ENCODE measurements around the gene TMEM259. TPM values are rescaled to one million over a fixed set of nuclear protein-coding genes. Genes with fewer than 3 reads are reported as not detected.

Gene TMEM259
- total RNA-seq, 1 donor, result 49.9 TPM

- no peak for TF ChIP-seq CTCF (IDR thresholded peaks at IDR 0.05; ENCODE audit: insufficient read depth, low read length)
- no peak for DNase-seq (ENCODE audit: low read depth)
- H3K4me3 ChIP-seq (ENCODE audit: low read depth, low read length), result no peak overlapping the region
These were observed 45.4 kb upstream of the TMEM259 start for GRCh38 chr19:1066251-1066747.

GRCh38 chr19:1065606-1066109 lies 44.7 kb upstream of the TMEM259 start:
- DNase-seq (ENCODE audit: low read depth), result no peak
- no peak for TF ChIP-seq CTCF (IDR thresholded peaks at IDR 0.05; ENCODE audit: insufficient read depth, low read length)
- H3K4me3 ChIP-seq (ENCODE audit: low read depth, low read length), result no peak overlapping the region

- DNase-seq (ENCODE audit: low read depth), result peak; percentile 65
- H3K4me3 ChIP-seq (ENCODE audit: low read depth, low read length), result no peak overlapping the region
- TF ChIP-seq CTCF (IDR thresholded peaks at IDR 0.05; ENCODE audit: insufficient read depth, low read length), result peak; percentile 76
These were observed 44.0 kb upstream of the TMEM259 start for GRCh38 chr19:1064661-1065605.

DNA sequence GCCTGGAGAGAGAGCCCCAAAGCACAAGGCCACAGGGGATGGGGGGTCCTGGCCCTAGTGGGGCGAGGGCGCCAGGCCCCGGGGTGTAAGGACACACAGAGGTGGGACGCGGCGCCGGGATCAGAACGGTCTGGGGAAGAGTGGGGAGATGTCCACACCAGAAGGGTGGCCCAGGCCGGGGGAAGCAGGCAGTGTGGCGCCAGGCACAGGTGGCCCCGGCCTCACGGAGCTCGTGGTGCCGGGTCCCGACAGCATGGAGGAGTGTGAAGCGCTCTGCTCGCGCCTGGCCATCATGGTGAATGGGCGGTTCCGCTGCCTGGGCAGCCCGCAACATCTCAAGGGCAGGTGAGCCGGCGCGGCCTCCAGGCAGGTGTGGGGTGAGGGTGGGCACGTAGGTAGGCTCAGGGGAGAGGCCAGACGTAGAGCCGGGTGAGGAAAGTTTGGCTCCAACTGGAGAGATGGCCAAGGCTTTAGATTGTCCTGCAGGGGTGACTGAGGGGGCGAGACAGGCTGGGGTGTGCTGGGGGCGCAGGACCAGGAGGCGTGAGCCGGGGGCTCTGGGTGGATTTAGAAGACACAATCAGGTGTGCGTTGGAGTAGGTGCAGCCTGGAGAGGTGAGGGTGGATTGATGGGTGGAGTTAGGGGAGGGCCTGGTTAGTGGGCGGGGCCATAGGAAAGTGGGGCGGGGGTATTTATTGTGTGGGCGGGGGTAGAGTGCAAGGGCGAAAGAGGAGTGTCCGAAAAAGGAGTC lies 43.2 kb upstream of the TMEM259 start:
- H3K4me3 ChIP-seq (ENCODE audit: low read depth, low read length), result no peak overlapping the region
- TF ChIP-seq CTCF (IDR thresholded peaks at IDR 0.05; ENCODE audit: insufficient read depth, low read length), result no peak
- no peak for DNase-seq (ENCODE audit: low read depth)

- no peak for DNase-seq (ENCODE audit: low read depth)
- no peak for TF ChIP-seq CTCF (IDR thresholded peaks at IDR 0.05; ENCODE audit: insufficient read depth, low read length)
- no peak overlapping the region for H3K4me3 ChIP-seq (ENCODE audit: low read depth, low read length)
These were observed 42.3 kb upstream of the TMEM259 start for GRCh38 chr19:1063030-1063908.

All from fibroblast of the aortic adventitia (primary cell).